DND-41 (cell line): ENCODE results near the gene ZNF100.
"Not testable (repeated sequence)": the region's sequence is repeated elsewhere in the genome, so short reads cannot be mapped to it uniquely, and the experiment has no call there.

Experiments used
- ATAC-seq: fragments of 200-7000 bp; cut with Tn5 transposase; 3 replicates; pipeline ENCODE4 v1.9.1; 2021; ENCODE audit warnings: low read depth; ENCODE audit not compliant: insufficient read depth
- DNase-seq: peaks from one replicate; pipeline ENCODE4 v3.0.0-alpha.2; 2020
- H2AFZ ChIP-seq: 2 replicates; pipeline ENCODE4 v1.6.0; 2012; ENCODE audit warnings: low read depth, low read length
- H3K27ac ChIP-seq: 2 replicates; pipeline ENCODE4 v1.5.1; 2012; ENCODE audit warnings: low read length, inconsistent platforms
- H3K27me3 ChIP-seq: fragments of 200-600 bp; sonication (generic); 2 replicates; pipeline ENCODE4 v1.6.0; 2012; ENCODE audit warnings: low read length, mild to moderate bottlenecking, inconsistent platforms; ENCODE audit not compliant: insufficient read depth, poor library complexity
- H3K36me3 ChIP-seq: 2 replicates; pipeline ENCODE4 v1.5.1; 2012; ENCODE audit warnings: low read length, inconsistent platforms; ENCODE audit not compliant: insufficient read depth
- H3K4me1 ChIP-seq: 2 replicates; pipeline ENCODE4 v1.5.1; 2012; ENCODE audit warnings: mild to moderate bottlenecking, low read length; ENCODE audit not compliant: insufficient read depth
- H3K4me2 ChIP-seq: 2 replicates; pipeline ENCODE4 v1.6.0; 2012; ENCODE audit warnings: mild to moderate bottlenecking, moderate library complexity, low read length, inconsistent platforms; ENCODE audit not compliant: insufficient read depth
- H3K4me3 ChIP-seq, 2 experiments: fragments of 200-600 bp in 1 of 2; shearing (Covaris generic) in 1 of 2; 2 replicates each; pipeline ENCODE4 v1.5.1; 2012 to 2016; ENCODE audit warnings: inconsistent platforms in 2 of 2, low read length in 2 of 2, mild to moderate bottlenecking in 2 of 2, low read depth in 1 of 2, moderate library complexity in 1 of 2
- H3K79me2 ChIP-seq: 2 replicates; pipeline ENCODE4 v1.6.0; 2012; ENCODE audit warnings: low read length, inconsistent platforms; ENCODE audit not compliant: insufficient read depth
- H3K9ac ChIP-seq: 2 replicates; pipeline ENCODE4 v1.6.0; 2012; ENCODE audit warnings: low read depth, mild to moderate bottlenecking, inconsistent platforms, low read length, moderate library complexity
- H3K9me3 ChIP-seq: 2 replicates; pipeline ENCODE4 v1.5.1; 2012; ENCODE audit warnings: low read length, moderate library complexity, mild to moderate bottlenecking, inconsistent platforms; ENCODE audit not compliant: insufficient read depth, severe bottlenecking
- H4K20me1 ChIP-seq: 2 replicates; pipeline ENCODE4 v1.6.0; 2012; ENCODE audit warnings: low read length; ENCODE audit not compliant: insufficient read depth
- EZH2 ChIP-seq: IDR thresholded peaks from 3 replicates; pipeline ENCODE4 v1.6.1; 2012; ENCODE audit warnings: borderline replicate concordance, low read depth, mild to moderate bottlenecking, moderate library complexity, low read length, inconsistent platforms; ENCODE audit not compliant: severe bottlenecking
- TF ChIP-seq, protein P1 (sequence below): IDR thresholded peaks from 2 replicates; pipeline ENCODE4 v1.5.1; 2012; ENCODE audit warnings: borderline replicate concordance, low read length, moderate library complexity, mild to moderate bottlenecking; ENCODE audit not compliant: poor library complexity, severe bottlenecking; ENCODE audit errors: extremely low read depth

ZNF100 gene

GRCh38 chr19:21758296-21758695 is 9.1 kb downstream of the ZNF100 start:
- Histone ChIP-seq H3K4me3 (no peak overlapping the region), H3K9ac (no peak overlapping the region), H3K36me3 (peaks cover 99% of the 10 kb centered on the region), H3K27me3 (no peaks in the 10 kb centered on the region), H3K27ac (no peak overlapping the region), H3K4me1 (peaks cover 3% of the 10 kb centered on the region; the same call in 1 of the 2 replicates), H4K20me1 (peaks cover 3% of the 10 kb centered on the region; the same call in 1 of the 2 replicates), H3K79me2 (peaks cover 93% of the 10 kb centered on the region), H3K9me3 (peaks cover 26% of the 10 kb centered on the region), H2AFZ (no peak overlapping the region), H3K4me2 (no peak overlapping the region)
- TF ChIP-seq, protein P1, sequence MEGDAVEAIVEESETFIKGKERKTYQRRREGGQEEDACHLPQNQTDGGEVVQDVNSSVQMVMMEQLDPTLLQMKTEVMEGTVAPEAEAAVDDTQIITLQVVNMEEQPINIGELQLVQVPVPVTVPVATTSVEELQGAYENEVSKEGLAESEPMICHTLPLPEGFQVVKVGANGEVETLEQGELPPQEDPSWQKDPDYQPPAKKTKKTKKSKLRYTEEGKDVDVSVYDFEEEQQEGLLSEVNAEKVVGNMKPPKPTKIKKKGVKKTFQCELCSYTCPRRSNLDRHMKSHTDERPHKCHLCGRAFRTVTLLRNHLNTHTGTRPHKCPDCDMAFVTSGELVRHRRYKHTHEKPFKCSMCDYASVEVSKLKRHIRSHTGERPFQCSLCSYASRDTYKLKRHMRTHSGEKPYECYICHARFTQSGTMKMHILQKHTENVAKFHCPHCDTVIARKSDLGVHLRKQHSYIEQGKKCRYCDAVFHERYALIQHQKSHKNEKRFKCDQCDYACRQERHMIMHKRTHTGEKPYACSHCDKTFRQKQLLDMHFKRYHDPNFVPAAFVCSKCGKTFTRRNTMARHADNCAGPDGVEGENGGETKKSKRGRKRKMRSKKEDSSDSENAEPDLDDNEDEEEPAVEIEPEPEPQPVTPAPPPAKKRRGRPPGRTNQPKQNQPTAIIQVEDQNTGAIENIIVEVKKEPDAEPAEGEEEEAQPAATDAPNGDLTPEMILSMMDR, result peak; percentile 36
- TF ChIP-seq EZH2, result no peak
- no peak for DNase-seq
- ATAC-seq, result no peak

GRCh38 chr19:21755555-21755954 is 11.8 kb downstream of the ZNF100 start:
- DNase-seq, ATAC-seq, H2AFZ ChIP-seq, H3K4me2 ChIP-seq, H3K9ac ChIP-seq, H3K9me3 ChIP-seq, H3K4me1 ChIP-seq, H3K27me3 ChIP-seq, H3K27ac ChIP-seq, H3K4me3 ChIP-seq, H4K20me1 ChIP-seq: not testable (repeated sequence)
- peaks cover 99% of the 10 kb centered on the region for H3K36me3 ChIP-seq
- H3K79me2 ChIP-seq, result peaks cover 97% of the 10 kb centered on the region

- H3K79me2 ChIP-seq, result peaks cover 98% of the 10 kb centered on the region
- no peak overlapping the region for H3K9ac ChIP-seq
- H2AFZ ChIP-seq, result no peak overlapping the region
- peaks cover 3% of the 10 kb centered on the region; the same call in 1 of the 2 replicates for H4K20me1 ChIP-seq
- TF ChIP-seq, protein P1, result no peak
- no peak for TF ChIP-seq EZH2
- no peaks in the 10 kb centered on the region for H3K4me1 ChIP-seq
- ATAC-seq (no peak), DNase-seq (no peak)
- H3K9me3 ChIP-seq, result peaks cover 2% of the 10 kb centered on the region
- peaks cover 99% of the 10 kb centered on the region for H3K36me3 ChIP-seq
- H3K27me3 ChIP-seq, result no peaks in the 10 kb centered on the region
- H3K27ac ChIP-seq, result no peak overlapping the region
- no peak overlapping the region for H3K4me2 ChIP-seq
- no peak overlapping the region for H3K4me3 ChIP-seq
Observed at GRCh38 chr19:21751384-21751783, 16.0 kb downstream of the ZNF100 start.

- H2AFZ ChIP-seq, result no peak overlapping the region
- DNase-seq, result no peak
- TF ChIP-seq, protein P1, result no peak
- TF ChIP-seq EZH2, result no peak
- no peaks in the 10 kb centered on the region for H3K27me3 ChIP-seq
- no peak for ATAC-seq
- no peak overlapping the region for H3K4me3 ChIP-seq
- H3K36me3 ChIP-seq, result peaks cover 99% of the 10 kb centered on the region
- no peak overlapping the region for H3K4me2 ChIP-seq
- no peaks in the 10 kb centered on the region for H3K9me3 ChIP-seq
- H3K9ac ChIP-seq, result no peak overlapping the region
- no peak overlapping the region for H3K27ac ChIP-seq
- H4K20me1 ChIP-seq, result peaks cover under 1% of the 10 kb centered on the region; the same call in 1 of the 2 replicates
- H3K79me2 ChIP-seq, result peaks cover 95% of the 10 kb centered on the region
- H3K4me1 ChIP-seq, result no peaks in the 10 kb centered on the region
Observed at GRCh38 chr19:21750586-21751128, 16.7 kb downstream of the ZNF100 start.
